HG02642 (cell line): ENCODE measurements around the gene PPP2R1A.
A peak's percentile ranks its signal among the peaks of the same experiment; 100 is the strongest.

ENCODE experiments used
- ATAC-seq: cut with Tn5 transposase; IDR thresholded peaks from one replicate; pipeline ENCODE4 v1.9.1; 2021; ENCODE audit warnings: mild to moderate bottlenecking; ENCODE audit not compliant: unreplicated experiment, poor library complexity

Gene PPP2R1A

GRCh38 chr19:52189735-52190486 lies at the start of gene PPP2R1A:
PPP2R1A (plus strand) TSS chr19:52190052; CDS start chr19:52190097, 45 bp downstream.
- ATAC-seq, result peak; percentile 89

GRCh38 chr19:52141203-52141602 lies 48.6 kb upstream of the PPP2R1A start:
- no peak for ATAC-seq

DNA sequence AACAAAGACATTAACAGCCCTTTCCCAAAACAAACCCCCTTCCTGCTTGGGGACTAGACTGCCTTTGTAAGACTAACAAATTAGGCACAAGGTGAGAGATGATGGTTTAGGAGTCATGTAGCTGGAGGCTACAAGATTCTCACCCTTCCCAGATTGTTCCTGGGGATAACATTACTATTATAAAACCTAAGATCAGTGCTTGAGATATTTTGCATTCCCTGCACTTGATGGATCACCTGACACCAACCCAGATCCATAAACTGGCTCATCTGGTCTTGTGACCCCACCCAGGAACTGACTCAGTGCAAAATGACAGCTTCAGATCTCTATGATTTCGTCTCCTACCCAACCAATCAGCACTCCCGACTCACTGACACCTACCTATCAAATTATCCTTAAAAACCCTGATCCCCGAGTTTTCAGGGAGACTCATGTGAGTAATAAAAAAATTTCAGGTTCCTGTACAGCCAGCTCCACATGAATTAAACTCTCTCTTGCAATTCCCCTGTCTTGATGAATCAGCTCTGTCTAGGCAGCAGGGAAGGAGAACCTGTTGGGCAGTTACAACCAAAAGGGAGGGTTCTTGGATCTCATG lies 47.8 kb upstream of the PPP2R1A start:
- no peak for ATAC-seq

DNA sequence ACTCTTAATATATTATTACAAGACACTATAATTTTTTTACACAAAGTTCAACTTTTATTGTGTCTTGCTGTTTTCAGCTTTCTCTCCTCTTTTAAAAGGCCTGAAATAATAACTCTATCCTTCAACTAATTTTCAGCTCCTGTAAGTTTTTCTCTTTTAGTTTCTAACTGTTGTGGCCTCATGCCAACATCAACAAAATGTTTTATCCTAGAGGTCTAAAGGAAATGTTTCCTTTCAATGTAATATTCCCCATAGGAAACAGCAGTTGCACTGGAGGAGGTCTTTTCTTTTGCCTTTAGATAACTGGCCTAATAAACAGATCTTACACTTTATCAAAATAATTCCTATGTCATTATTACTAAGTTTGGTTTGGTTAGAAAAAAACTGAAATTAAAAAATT lies 41.6 kb upstream of the PPP2R1A start:
- no peak for ATAC-seq

- no peak for ATAC-seq
Observed at GRCh38 chr19:52155596-52156359, 34.1 kb upstream of the PPP2R1A start.

DNA sequence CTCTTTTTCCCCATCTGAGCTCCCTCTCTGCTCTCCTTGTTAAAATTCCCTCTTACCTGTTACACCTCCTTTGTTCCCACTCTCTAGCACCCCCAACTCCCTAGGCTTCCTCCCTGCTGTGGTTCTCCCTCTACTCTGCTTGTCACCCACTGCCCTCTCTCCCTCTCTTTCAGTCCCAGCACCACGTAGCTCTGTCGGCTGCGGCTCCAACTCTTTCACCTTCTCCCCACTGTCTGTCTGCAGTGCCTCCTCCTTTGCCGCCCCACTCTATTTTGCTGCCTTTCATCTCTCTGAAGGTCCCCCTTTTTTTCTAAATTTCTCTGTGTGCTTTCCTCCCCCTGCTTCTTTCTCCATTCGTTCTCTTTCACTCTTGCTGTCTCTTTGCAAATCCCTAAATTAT lies 19.5 kb upstream of the PPP2R1A start:
- ATAC-seq, result no peak

GRCh38 chr19:52170863-52171320 lies 19.0 kb upstream of the PPP2R1A start:
- ATAC-seq, result peak; percentile 29

- peak; percentile 90 for ATAC-seq
Observed at GRCh38 chr19:52171321-52172169, 18.3 kb upstream of the PPP2R1A start, which contains the start of gene ZNF836. ZNF836 (minus strand) TSS chr19:52171621; CDS start chr19:52168072, 3,549 bp downstream.

- ATAC-seq, result no peak
Observed at GRCh38 chr19:52172347-52172746, 17.5 kb upstream of the PPP2R1A start.

GRCh38 chr19:52176574-52176973 lies 13.3 kb upstream of the PPP2R1A start:
- ATAC-seq, result no peak

GRCh38 chr19:52187407-52187806 lies 2.4 kb upstream of the PPP2R1A start:
- no peak for ATAC-seq

DNA sequence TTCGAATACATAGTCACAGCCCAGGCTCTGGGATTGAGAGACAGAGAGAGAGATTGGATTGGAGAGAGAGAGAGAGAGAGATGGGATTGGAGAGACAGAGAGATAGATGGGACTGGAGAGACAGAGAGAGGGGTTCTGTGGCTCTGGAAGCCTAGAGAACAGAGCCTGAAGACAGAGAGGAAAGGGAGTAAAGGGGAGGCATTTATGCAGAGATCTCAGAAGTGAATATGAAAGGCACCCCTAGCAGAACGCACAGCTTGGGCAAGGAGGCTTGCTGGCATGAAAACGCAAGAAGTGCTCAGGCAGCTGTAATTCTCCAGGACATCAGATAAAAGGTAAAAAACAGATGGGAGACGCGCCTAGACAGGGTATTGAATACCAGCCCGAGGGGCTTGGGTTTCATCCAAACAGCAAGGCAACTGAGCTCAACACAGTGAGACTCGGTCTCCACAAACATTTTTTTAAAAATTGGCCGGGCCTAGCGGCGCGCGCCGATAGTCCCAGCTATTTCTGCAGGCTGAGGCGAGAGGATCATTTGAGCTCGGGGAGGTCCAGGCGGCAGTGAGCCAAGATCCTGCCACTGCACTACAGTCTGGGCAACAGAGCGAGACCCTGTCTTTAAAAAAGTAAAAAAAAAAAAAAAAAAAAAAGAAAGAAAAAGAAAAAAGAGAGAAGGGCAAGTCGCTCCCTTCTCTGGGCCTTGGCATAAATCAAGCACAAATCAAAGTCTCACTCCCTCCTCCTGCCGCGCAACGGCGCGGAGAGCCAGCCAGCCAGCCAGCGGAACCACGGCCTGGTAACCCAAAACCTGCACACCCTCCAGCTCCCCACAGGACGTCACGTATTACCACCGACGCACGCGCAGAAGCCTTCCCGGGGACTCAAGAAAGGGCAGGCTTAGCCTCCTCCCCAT lies 774 bp upstream of the PPP2R1A start:
- peak; percentile 2 for ATAC-seq

DNA sequence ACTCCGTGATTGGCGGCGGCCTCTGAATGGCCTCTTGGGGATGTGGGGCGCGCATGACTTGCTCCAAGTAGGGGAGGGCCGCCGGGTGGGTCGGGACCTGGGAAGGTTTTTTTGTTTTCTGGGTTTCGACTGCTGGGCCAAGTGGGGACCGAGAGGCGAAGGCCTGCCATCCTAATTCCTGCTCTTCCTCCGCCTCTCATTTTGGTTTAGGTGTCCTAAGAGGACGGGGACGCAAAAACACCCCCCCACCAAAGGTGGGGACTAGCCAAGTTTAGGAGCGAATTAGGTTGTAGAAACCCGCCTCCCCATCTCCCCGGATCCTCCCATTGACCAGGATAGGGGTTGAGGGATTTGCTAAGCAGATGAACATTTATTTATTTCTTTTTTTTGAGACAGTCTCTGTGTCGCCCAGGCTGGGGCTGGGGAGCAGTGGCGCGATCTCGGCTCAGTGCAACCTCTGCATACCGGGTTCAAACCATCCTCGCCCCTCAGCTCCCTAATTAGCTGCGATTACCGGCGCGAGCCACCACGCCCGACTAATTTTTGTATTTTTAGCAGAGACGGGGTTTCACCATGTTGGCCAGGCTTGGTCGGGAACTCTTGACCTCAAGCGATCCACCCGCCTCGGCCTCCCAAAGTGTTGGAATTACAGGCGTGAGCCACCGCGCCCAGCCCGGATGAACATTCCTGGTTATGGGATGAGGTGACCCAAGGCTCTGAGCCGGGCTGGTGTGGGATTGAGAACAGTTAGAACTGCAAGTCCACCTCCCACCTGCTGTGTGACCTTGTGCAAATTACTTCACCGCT lies 838 bp downstream of the PPP2R1A start:
- no peak for ATAC-seq

DNA sequence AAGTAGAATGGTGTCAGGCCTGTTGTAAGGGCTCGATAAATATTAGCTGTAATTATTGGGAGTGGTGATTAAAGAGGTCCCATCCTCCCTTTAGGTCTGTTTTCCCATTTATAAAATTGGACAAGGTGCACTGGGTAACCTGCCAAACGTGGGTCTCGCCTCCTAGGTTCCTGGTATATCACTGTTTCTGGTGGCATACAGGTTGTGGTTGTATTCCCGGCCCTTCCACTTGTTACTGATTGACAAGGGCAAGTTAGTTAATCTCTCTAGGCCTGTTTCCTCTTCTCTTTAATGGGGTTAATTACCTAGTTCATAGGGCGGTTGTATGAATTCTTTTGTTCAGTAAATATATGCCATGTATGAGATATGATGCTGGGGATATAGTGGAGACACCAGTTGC lies 1.5 kb downstream of the PPP2R1A start:
- no peak for ATAC-seq

GRCh38 chr19:52191951-52192350 lies 2.1 kb downstream of the PPP2R1A start:
- no peak for ATAC-seq

DNA sequence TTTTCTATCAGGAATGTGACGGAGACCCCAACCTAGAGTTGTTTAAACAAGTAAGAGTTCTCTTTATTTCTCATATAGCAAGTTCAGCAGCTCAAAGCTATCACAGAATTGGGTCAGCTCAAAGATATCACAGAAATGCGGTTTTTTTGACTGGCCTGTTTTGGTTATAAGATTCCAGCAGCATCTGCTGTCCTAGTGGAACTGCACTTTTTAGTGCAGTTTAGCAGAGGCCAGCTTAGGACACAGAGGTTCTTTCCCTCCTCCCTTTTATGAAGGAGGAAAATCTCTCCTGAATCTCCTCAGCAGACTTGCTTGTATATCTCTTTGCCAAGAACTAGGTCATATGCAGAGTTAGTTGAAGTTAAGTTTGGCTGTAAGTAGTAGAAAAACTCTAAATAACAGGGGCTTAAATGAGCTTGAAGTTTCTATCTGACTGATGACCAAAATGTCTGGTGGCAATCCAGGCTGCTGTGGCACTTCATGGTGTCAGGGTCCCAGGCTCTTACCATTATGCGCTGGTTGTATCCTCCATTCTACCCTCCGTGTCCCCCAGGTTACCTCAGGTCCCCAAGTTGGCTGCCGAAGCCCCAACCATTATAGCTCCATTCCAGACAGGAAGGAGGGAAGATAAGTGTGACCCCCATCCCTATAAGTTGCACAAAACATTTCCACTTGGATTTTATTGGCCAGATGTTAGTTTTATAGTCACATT lies 6.6 kb downstream of the PPP2R1A start:
- no peak for ATAC-seq

- no peak for ATAC-seq
Observed at GRCh38 chr19:52197964-52198363, 8.1 kb downstream of the PPP2R1A start.

GRCh38 chr19:52198678-52199077 lies 8.8 kb downstream of the PPP2R1A start:
- ATAC-seq, result no peak
